Measurements from ENCODE around the gene R3HDML.

R3HDML gene

DNA sequence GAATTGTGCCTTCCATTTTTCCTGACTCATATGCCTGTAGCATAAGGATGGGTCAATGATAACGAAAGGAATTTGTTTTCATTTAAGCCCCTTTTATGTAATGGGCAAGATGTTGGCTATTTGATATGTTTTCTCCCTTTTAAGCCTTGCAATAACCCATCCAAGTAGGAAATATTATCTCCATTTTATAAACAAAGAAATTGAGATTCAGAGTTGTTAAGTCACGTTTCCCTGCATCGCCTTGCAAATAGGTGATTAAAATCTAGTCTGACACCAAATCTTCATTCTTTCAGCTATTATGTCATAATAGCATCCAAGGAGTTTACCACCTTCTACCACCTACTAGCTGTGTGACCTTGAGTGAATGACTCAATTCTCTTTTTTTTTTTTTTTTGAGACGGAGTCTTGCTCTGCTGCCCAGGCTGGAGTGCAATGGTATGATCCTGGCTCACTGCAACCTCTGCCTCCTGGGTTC is 25.7 kb downstream of the R3HDML start:
- no peak for DNase-seq (ENCODE audit: low read depth in 2 of 2)

DNA sequence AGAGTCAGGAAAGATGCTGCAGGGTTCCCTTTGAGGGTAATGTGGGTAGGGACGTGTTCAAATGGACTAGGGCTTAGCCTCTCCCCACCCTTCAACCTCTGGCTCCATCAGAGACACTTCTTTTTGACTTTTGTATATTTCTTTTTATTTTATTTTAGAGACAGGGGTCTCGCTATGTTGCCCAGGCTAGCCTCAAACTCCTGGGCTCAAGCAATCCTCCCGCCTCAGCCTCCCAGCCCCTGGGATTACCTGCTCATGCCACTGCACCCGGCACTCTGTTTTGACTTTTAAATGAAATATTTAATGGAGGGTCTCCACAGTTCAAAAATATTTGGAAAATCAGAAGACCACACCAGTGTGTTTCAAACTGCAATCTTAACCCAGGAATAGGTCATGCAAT is 27.2 kb downstream of the R3HDML start:
- DNase-seq (ENCODE audit: low read depth in 2 of 2), result no peak

DNA sequence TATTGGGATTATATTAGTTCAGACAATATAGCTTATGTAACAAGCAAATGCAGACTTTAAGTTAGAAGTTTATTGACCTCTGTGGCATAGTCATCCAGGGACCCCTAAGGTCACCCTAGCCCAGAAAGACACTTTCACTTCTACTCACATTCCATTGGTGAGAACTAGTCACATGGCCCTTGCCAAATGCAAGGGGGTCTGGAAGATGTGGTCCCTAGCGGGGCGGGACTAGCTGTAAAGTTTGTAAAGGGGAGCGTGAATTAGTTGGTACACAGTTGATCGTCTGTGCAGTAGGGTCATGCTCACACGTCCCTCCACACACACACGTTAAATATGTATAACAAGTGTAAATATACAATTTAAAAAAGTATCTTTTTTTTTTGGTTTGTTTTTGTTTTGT is 27.9 kb downstream of the R3HDML start:
- DNase-seq (ENCODE audit: low read depth in 2 of 2), result no peak

DNA sequence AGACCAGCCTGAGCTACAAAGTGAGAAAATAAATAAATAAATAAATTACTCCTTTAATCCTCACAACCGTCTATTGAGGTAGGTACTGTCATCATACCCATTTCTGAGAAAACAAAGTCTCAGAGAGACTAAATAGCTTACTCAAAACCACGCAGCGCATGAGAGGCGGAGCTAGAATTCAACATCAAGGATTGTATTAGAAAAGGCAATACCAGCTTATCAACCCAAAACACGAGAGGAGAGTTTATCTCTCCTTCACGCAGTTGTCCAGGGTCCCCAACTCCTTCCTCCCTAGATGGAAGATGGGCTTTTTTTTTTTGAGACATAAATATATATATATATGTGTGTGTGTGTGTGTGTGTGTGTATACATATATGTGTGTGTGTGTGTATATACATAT is 30.9 kb downstream of the R3HDML start:
- DNase-seq (ENCODE audit: low read depth in 2 of 2), result no peak

DNA sequence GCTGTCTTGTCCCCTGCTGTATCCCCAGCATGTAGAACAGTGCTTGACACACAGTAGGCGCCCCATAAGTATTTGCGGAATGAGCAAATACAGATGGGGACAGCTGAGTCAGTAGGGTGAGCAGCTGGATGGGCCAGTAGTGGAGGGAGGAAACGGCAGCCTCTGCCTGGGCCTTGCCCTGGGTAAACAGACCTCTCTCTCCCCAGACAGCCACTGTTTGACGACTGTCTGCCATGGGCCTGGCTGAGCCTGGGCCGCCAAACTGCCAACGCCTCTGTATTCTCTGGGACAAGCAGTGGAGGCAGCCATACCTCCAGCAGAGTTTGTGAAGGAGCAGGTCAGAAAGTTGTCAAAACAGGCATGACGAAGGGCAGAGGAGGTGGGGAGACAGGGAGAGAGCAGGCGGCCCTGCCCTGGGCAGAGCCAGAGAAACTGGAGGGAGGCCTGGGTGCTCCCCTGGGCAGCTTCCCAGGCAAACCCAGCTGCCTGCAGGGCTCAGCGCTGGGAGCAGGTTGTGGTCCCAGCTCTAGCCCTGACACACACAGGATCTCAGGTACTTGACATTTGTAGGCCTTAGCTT is 33.9 kb downstream of the R3HDML start:
- no peak for DNase-seq (ENCODE audit: low read depth in 2 of 2)

DNA sequence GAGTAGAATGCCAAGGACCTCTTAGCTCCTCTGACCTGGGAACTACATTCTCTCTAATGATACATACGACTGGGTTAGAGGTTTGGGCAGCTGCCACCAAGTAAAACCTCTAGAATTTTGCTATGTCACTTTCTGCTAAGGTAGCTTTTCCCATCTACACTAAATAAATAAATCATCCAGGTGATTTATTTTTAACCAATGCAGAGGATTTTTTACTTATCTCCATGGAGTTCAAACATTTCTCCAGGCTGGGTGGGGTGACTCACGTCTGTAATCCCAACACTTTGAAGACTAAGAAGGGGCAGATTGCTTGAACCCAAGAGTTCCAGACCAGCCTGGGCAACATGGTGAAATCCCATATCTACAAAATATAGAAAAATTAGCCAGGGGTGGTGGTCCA is 45.8 kb downstream of the R3HDML start:
- DNase-seq (ENCODE audit: low read depth in 2 of 2), result no peak

DNA sequence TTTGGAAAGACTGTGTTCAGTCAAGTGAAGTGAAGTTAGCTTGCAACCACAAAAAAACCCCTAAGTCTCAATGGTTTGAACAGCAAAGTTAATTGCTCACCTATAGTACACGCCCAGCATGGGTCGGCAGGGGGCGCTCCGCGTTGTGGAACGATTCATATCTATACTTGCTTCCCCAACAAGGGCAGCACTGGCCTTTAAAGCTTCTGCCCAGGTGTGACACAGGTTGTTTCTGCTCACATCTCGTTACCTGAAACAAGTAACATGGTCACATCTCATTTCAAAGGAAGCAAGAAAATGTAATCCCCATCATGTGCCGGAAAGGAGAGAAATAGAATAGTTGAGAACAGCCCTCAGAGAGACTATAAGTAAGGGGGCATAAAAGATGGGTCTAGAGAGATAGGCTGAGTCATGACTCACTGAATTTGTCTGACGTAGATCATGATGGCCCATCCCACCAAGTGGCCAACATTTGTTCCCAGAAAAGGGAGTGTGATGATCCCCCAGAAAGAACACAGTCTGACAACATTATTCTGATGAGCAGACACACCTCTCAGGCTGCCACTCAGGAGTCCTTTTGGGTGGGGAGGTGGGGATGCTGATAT is 47.7 kb downstream of the R3HDML start:
- peak; percentile 67 to 75 for DNase-seq (ENCODE audit: low read depth in 2 of 2)

DNA sequence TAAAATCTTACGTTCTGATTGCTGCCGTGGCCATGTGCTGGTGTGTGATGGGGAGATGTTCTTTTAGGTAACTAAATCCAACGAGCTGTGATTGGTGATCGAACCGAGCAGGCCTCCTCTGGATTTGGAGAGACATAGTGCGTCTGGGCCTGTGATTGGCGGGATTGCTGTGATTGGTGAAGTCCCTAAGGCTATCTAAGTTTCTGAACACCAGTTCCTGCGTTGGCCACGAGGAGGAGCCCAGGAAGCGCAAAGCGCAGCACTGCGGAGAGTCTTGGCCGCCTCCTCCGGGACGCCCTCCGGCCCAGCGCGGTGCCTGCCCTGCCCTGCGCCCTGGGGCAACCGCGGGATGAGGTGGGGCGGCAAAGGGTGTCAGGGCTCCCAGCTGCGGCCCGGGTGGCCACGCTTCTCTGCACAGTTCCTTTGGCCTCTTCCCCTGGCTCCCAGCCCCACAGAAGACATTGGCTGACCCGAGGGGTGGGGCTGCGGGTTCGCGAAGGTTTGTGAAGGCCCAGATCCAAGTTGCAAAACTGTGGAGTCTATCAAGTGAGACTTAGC is 51.7 kb downstream of the R3HDML start:
- peak; percentile 16 to 31 for DNase-seq (ENCODE audit: low read depth in 2 of 2)

DNA sequence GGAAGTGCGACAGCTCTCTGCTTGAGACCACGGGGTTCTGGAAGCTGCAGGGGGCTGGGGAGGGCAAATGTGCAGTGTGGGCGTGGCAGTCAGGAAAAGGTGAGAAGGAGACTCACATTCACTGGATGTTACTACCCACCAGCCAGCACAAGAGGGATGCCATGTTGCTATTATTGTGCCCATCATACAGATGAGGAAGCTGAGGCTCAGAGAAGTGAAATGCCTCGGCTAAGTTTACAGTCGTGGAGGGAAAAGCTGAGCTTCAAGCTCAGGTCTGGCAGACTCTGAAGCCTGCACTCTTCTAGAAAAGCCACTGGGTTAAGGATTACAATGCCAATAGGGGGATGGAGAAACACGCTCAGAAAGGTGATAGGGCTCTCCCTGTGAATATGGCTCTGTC is 53.0 kb downstream of the R3HDML start:
- no peak for DNase-seq (ENCODE audit: low read depth in 2 of 2)

DNA sequence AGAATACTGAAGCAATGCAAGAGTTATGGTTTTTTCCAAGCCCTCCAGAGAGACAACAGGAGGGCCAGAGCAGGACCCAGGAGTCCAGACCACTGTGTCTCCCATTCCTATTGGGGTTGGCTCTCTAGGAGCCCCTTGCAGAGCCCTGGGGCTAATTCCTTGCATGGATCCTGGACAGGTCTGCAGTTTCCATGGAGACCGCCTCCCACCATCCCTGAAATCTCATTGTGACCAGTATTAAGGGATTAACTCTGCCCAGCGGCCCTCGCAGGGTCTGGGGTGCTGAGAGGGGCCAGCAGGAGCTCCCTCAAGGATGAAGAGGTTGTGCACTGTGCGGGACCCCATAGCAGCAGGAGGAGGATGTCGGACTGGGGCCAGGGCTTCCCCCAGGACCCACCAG is 53.4 kb downstream of the R3HDML start:
- no peak for DNase-seq (ENCODE audit: low read depth in 2 of 2)

DNA sequence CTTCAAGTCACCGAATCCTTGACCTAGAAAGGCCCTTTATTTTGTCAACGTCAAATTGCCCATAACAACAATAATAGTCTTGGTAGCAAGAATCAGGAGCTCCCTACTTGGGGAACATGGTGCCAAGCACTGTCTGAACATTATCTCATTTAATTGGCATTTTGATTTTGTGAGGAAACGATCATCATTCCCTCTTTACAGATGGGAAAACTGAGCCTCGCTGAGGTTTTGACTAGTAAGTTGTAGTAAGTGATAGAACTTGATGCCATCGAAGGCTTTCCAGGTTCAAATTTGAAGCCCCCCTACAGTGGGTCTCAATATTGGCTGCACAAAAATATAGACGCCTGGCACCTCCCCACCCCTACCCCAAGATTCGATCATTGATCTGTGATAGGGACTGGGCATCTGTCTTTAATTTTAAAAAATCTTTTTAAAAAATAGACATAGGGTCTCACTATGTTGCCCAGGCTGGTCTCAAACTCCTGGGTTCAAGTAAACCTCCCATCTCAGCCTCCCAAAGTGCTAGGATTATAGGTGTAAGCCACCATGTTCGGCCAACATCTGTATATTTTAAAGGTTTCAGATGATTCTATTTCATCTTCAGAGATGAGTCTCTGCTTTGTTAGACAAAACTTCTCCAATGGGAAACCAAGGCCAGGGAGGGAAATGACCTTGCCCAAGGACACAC is 55.4 kb downstream of the R3HDML start:
- DNase-seq (ENCODE audit: low read depth in 2 of 2), result no peak

DNA sequence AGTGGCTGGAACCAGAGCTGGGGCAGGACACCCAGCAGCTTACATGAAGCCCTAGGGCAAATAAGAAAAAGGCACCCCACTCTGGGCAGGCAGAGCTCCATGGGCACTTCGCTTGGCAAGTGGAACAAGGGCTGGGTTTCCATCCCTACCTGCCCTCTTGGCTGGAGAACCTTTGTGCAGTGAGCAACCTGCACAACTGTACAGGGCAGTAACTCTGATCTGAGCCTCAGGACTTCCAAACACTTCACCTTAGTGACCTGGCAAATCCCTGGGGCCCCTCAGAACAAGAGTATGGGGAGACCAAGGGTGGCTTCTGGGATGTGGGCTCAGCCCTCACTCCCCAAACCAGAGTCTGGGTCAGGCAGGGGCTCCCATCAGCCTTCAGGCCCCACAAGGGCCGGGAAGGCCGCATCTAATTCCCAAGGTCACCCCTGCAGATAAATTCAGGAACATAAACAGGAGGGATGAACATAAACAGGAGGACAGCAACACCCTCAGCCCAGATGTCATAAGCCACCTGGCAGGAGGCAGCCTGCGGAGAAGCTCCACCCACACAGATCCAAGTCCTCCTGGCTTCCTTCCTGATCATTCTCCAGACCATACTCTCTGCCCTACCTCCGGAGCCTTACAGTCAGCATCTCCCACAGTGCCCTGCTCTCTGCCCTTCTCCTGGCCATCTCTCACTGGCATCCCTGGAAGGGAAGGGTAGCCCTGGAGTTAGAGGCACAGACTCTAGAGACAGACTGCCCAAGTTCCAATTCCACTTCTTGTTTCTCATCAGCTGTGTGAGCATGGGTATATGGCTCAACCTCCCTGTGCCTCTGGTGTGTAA is 56.1 kb downstream of the R3HDML start:
- DNase-seq (ENCODE audit: low read depth in 2 of 2), result no peak

DNA sequence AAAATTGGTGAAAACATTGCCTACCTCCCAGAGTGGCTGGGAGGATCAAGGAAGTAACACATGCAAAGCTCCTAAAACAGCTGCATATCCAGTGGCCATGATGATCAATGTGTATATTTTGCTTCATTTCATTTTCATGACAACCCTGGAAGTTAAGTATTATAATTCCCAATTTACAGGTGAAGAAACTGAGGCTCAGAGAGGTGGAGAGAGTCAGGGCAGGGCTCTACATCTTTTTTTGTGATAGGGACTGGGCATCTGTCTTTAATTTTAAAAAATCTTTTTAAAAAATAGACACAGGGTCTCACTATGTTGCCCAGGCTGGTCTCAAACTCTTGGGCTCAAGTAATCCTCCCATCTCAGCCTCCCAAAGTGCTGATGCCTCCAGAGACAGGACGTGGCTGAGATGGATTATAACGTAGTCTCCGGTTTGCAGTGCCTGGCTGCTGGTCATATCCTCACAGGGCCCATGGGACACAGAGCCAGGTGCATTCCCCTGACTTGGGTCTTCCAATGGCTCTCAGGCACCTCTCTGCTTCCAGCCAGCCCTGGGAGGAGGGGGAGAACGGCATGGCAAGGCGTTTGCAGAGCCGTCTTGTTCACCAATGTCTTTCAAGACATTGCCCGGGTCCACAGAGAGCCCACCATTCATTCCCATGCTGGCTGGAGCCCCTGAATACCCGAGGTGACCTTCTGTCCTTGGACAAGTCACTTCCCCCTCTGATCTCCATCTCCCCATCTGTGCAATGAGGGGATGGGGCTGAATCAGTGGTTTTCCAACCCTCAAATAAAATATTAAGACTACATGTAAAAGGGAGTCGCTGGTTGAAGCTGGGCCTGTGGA is 57.0 kb downstream of the R3HDML start:
- DNase-seq (ENCODE audit: low read depth in 2 of 2), result no peak

DNA sequence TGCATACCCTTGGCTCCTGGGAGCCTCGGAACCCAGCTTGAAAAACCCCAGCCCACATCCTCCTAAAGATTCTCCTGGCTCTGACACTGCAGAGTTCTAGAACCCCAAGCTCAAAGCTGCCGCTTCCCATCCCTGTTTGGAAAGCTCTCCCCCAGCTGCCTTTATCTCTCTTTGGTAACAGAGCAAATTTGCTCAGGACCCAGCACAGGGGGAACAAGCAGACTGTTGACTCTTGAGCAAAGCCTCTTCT is 57.5 kb downstream of the R3HDML start:
- DNase-seq (ENCODE audit: low read depth in 2 of 2), result no peak

DNA sequence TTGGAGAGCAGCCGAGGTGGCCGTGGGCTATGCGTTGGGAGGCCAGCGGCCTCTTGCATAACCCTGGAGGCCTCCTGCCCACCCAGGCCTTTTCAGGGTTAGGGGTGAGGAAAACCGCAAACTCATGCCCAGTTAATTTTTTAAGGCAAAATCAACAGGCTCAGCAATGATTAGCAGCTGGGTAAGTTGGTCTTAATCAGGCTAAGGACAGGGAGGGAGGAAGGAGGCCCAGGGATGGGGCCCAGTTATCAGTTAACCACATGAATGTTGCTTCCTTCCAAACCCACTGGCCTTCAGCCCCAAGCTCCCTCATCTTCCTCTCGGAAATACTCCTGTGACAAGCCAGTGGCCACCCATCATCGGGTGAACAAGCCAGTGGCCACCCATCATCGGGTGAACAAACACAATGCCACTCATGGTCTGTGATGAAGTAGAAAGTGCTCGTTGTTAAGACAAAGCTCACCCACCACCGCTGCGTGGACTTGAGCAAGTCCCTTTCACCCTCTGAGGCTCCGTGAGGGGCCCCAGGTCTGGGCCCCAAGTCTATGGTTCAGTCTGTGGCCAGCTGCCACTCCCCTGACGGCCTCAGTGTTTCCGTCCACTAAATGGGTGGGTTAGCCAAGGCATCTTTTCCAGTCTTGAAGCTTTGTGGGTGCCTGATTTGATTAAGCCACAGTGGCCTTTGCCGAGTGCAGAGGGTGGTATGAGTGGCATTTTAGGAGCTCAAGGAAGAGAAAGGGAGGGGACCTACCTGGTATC is 58.0 kb downstream of the R3HDML start:
- DNase-seq (ENCODE audit: low read depth in 2 of 2), result no peak

DNA sequence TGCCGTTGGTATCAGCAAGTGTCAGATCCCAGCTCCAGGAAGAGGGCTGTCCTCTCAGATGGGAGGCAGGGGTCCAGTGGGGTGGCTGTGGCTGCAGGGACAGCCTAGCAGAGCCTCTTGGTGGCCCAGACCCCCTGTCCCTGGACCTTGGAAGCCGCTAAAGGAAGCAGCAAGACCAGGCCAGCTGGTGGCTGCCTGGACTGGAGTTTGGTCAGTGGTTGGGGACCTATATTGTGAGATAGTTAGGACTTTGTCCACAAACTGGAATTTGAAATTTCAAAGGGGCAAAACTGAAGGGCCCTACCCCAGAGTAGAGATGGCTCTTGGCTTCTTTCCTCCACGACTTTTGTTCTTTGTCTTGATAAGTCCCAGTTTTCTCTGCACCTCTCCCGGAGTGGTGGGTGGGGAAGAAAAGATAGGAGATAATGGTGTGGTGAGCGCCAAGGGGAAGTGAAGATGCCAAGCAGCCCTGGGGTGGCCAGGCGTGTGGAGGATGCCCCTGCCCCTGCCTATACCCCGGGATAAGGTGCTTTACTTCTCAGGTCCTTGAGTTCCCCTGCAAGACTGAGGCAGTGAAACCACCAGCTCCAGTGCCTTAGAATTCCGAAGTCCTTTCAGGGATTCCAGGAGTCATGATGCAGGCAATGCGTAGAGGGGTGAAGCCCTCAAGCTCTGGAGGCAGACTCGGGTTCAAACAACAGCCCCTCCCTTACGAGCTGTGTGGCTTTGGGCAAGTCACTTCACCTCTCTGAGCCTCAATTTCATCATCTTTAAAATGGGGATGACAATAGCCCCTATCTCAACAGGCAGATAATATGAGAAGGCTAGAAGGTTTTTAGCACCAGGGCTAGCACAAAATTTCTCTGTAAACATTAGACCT is 58.9 kb downstream of the R3HDML start:
- no peak for DNase-seq (ENCODE audit: low read depth in 2 of 2)

DNA sequence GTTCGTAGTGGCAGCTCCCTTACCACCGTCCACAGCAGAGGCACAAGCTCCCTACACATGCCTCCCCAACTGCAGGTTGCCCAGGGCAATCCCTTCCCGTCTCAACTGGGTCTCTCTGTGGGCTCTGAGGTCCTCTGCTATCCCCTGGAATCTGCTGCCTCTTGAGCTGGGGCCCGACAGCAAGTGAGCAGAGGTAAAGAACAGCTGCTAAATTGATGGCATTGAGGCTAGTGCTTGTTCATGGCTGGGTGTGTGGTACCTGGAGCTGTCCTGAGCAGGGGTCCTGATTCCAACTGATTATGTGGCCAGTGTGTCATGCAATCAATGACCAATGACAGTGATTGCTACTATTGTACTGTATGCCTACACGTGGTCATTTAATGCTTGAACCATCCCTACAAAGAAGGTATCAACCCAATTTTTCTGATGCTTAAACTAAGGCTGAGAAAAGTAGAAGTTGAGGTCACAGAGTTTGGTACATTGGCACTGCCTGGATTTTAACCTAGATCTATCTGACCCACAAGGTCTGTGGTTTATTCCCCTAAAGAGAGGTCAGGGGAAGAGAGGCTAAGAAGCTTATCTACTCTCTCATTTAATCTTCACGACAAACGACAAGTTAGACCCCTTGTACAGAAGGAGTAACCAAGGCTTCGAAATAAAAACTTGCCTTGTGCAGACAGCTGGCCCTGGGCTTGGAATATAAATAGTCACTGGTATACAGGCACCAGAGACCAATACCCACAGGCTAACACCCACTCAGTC is 59.7 kb downstream of the R3HDML start:
- no peak for DNase-seq (ENCODE audit: low read depth in 2 of 2)

DNA sequence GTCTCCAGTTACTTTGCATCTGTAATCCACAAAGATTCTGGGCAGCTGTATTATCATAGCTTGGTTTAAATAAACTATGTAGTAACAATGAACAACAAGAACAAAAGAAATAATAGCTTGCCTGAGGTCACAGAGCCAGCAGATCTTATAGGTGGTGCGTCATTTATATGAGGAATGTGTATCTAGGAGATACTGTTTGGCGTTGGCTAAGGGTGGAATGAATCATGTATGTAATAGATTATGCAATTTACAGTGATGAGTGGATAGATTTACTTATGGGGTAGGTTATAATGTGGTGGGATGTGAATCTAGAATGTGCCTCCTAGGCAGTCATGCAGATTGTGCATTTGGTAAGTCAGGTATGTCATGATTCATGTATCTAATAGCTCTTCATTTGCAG is 61.5 kb downstream of the R3HDML start:
- no peak for DNase-seq (ENCODE audit: low read depth in 2 of 2)

DNA sequence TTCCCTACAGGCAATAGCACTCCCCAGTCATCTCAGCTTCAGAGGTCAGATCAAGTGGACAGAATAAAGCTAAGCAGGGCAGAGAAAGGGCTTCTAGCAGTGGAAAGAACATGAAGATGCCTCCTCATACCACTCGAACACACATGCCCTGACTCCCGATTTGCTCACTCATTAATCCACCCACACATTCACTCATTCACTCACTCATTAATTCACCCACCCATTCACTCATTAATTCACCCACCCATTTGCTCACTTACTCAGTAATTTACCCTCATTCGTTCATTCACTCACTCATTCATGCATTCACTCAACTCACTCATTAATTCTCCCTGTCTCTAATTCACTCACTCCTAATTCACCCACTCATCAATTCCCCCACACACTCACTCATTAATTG is 62.6 kb downstream of the R3HDML start:
- no peak for DNase-seq (ENCODE audit: low read depth in 2 of 2)
